ENCODE data around the gene ALOX12B.
A peak's percentile ranks its signal among the peaks of the same experiment; 100 is the strongest.

The ALOX12B gene

GRCh38 chr17:8126491-8127066 is 39.1 kb upstream of the ALOX12B start:
- H3K27me3 ChIP-seq (ENCODE audit: insufficient read depth, low read length, poor library complexity), result peaks cover 20% of the 10 kb centered on the region
- H3K23ac ChIP-seq (ENCODE audit: low read length), result no peak overlapping the region
- no peak overlapping the region for H4K5ac ChIP-seq (ENCODE audit: low read length)
- H2BK5ac ChIP-seq (ENCODE audit: low read length), result no peak overlapping the region
- no peak overlapping the region for H2BK120ac ChIP-seq (ENCODE audit: low read depth, low read length)
- H3K9ac ChIP-seq (ENCODE audit: low read length), result peak overlapping the region; percentile 24
- H4K8ac ChIP-seq (ENCODE audit: low read depth, low read length), result no peak overlapping the region
- H3K4ac ChIP-seq (ENCODE audit: low read depth, low read length), result no peak overlapping the region
- H3K4me3 ChIP-seq (ENCODE audit: low read length), result peak overlapping the region; percentile 71
- H3K4me2 ChIP-seq (ENCODE audit: low read length), result peak overlapping the region; percentile 92
- DNase-seq, result peak; percentile 45
- H2BK15ac ChIP-seq (replicated peaks; ENCODE audit: low read depth), result no peak overlapping the region
- no peak overlapping the region for H2AK5ac ChIP-seq (ENCODE audit: low read length)
- H3K79me2 ChIP-seq (ENCODE audit: control insufficient read depth, insufficient read depth, low read length), result no peaks in the 10 kb centered on the region
- H3K36me3 ChIP-seq (ENCODE audit: control insufficient read depth, insufficient read depth, low read length), result no peaks in the 10 kb centered on the region
- no CpG with 5 or more reads among the region's 45 CpGs for WGBS (ENCODE audit: extremely low coverage, insufficient coverage, low lambda C conversion rate)
- H3K18ac ChIP-seq (ENCODE audit: low read length), result no peak overlapping the region
- peak overlapping the region; percentile 62 for H3K56ac ChIP-seq (ENCODE audit: low read length)
- no peaks in the 10 kb centered on the region for H3K79me1 ChIP-seq (ENCODE audit: low read length)
- H3K4me1 ChIP-seq (ENCODE audit: control insufficient read depth, low read depth, low read length), result peaks cover 4% of the 10 kb centered on the region
- no peak overlapping the region for H3K27ac ChIP-seq (ENCODE audit: low read depth, low read length)

GRCh38 chr17:8125947-8126490 is 38.5 kb upstream of the ALOX12B start:
- peak overlapping the region; percentile 92 for H3K4me2 ChIP-seq (ENCODE audit: low read length)
- H2AK5ac ChIP-seq (ENCODE audit: low read length), result no peak overlapping the region
- no peak overlapping the region for H4K5ac ChIP-seq (ENCODE audit: low read length)
- no peak overlapping the region for H3K23ac ChIP-seq (ENCODE audit: low read length)
- H3K79me2 ChIP-seq (ENCODE audit: control insufficient read depth, insufficient read depth, low read length), result no peaks in the 10 kb centered on the region
- H3K36me3 ChIP-seq (ENCODE audit: control insufficient read depth, insufficient read depth, low read length), result no peaks in the 10 kb centered on the region
- H3K4me3 ChIP-seq (ENCODE audit: low read length), result peak overlapping the region; percentile 71
- peak; percentile 74 for DNase-seq
- no CpG with 5 or more reads among the region's 35 CpGs for WGBS (ENCODE audit: extremely low coverage, insufficient coverage, low lambda C conversion rate)
- H4K8ac ChIP-seq (ENCODE audit: low read depth, low read length), result no peak overlapping the region
- no peak overlapping the region for H3K18ac ChIP-seq (ENCODE audit: low read length)
- peak overlapping the region; percentile 38 for H3K9ac ChIP-seq (ENCODE audit: low read length)
- no peak overlapping the region for H2BK15ac ChIP-seq (replicated peaks; ENCODE audit: low read depth)
- H2BK5ac ChIP-seq (ENCODE audit: low read length), result no peak overlapping the region
- no peak overlapping the region for H3K4ac ChIP-seq (ENCODE audit: low read depth, low read length)
- peak overlapping the region; percentile 62 for H3K56ac ChIP-seq (ENCODE audit: low read length)
- peaks cover 4% of the 10 kb centered on the region for H3K4me1 ChIP-seq (ENCODE audit: control insufficient read depth, low read depth, low read length)
- H3K79me1 ChIP-seq (ENCODE audit: low read length), result no peaks in the 10 kb centered on the region
- H3K27ac ChIP-seq (ENCODE audit: low read depth, low read length), result no peak overlapping the region
- H2BK120ac ChIP-seq (ENCODE audit: low read depth, low read length), result no peak overlapping the region
- peaks cover 20% of the 10 kb centered on the region for H3K27me3 ChIP-seq (ENCODE audit: insufficient read depth, low read length, poor library complexity)

DNA sequence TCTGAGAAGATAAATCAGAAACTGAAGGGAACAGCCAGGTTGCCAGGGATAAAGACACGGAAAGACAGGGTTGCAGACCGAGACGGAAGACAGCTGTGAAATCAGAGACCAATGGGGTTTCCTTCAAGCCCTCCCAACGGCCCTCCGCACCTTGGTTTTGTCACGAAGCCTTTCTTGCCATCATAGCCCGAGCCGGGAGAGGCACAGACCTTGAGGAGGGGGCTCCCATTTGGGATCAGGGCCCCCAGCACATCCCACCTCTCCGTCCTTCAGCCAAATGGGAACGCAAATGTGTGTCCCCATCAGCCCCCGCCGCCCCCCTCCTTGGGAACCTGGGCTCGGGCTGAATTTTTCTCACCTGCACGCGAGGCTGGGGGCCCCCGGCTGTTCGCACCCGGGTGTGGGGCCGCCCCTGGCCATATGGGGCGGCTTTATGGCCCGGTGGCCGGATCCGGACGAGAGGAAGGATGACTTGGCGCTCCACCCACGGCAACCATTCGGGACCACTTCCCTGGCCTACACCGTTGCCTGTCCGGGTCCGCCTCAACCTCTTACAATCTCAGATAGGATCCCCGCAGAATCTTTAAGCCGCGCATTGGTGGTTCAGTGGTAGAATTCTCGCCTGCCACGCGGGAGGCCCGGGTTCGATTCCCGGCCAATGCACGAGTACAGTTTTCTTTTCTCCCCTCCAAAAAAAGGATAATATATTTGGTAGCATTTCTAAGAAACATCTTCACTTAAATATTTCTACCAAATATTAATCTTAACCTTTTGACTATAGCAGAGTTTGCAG is 37.8 kb upstream of the ALOX12B start:
- Histone ChIP-seq H4K5ac (ENCODE audit: low read length) (no peak overlapping the region), H3K56ac (ENCODE audit: low read length) (peak overlapping the region; percentile 62), H2BK5ac (ENCODE audit: low read length) (no peak overlapping the region), H3K27ac (ENCODE audit: low read depth, low read length) (no peak overlapping the region), H3K4me3 (ENCODE audit: low read length) (peak overlapping the region; percentile 71), H3K18ac (ENCODE audit: low read length) (no peak overlapping the region), H2AK5ac (ENCODE audit: low read length) (no peak overlapping the region), H3K4me2 (ENCODE audit: low read length) (peak overlapping the region; percentile 92), H3K36me3 (ENCODE audit: control insufficient read depth, insufficient read depth, low read length) (no peaks in the 10 kb centered on the region), H3K79me2 (ENCODE audit: control insufficient read depth, insufficient read depth, low read length) (no peaks in the 10 kb centered on the region), H4K8ac (ENCODE audit: low read depth, low read length) (no peak overlapping the region), H2BK120ac (ENCODE audit: low read depth, low read length) (no peak overlapping the region), H3K23ac (ENCODE audit: low read length) (no peak overlapping the region), H3K79me1 (ENCODE audit: low read length) (no peaks in the 10 kb centered on the region), H2BK15ac (replicated peaks; ENCODE audit: low read depth) (no peak overlapping the region), H3K4ac (ENCODE audit: low read depth, low read length) (no peak overlapping the region), H3K4me1 (ENCODE audit: control insufficient read depth, low read depth, low read length) (peaks cover 4% of the 10 kb centered on the region), H3K9ac (ENCODE audit: low read length) (peak overlapping the region; percentile 39), H3K27me3 (ENCODE audit: insufficient read depth, low read length, poor library complexity) (peaks cover 20% of the 10 kb centered on the region)
- DNase-seq, result peak; percentile 86
- no CpG with 5 or more reads among the region's 40 CpGs for WGBS (ENCODE audit: extremely low coverage, insufficient coverage, low lambda C conversion rate)

- Histone ChIP-seq H3K9ac (ENCODE audit: low read length) (peak overlapping the region; percentile 62), H3K4ac (ENCODE audit: low read depth, low read length) (no peak overlapping the region), H3K23ac (ENCODE audit: low read length) (no peak overlapping the region), H3K18ac (ENCODE audit: low read length) (no peak overlapping the region), H3K4me1 (ENCODE audit: control insufficient read depth, low read depth, low read length) (peaks cover 4% of the 10 kb centered on the region), H3K4me3 (ENCODE audit: low read length) (peak overlapping the region; percentile 48), H3K79me2 (ENCODE audit: control insufficient read depth, insufficient read depth, low read length) (no peaks in the 10 kb centered on the region), H4K5ac (ENCODE audit: low read length) (no peak overlapping the region), H3K4me2 (ENCODE audit: low read length) (peak overlapping the region; percentile 22), H4K8ac (ENCODE audit: low read depth, low read length) (no peak overlapping the region), H3K36me3 (ENCODE audit: control insufficient read depth, insufficient read depth, low read length) (no peaks in the 10 kb centered on the region), H2BK120ac (ENCODE audit: low read depth, low read length) (no peak overlapping the region), H3K27ac (ENCODE audit: low read depth, low read length) (no peak overlapping the region), H3K79me1 (ENCODE audit: low read length) (no peaks in the 10 kb centered on the region), H3K27me3 (ENCODE audit: insufficient read depth, low read length, poor library complexity) (peaks cover 20% of the 10 kb centered on the region), H2AK5ac (ENCODE audit: low read length) (no peak overlapping the region), H2BK5ac (ENCODE audit: low read length) (no peak overlapping the region), H2BK15ac (replicated peaks; ENCODE audit: low read depth) (no peak overlapping the region), H3K56ac (ENCODE audit: low read length) (peak overlapping the region; percentile 53)
- DNase-seq, result peak; percentile 45
- no CpG with 5 or more reads among the region's 24 CpGs for WGBS (ENCODE audit: extremely low coverage, insufficient coverage, low lambda C conversion rate)
Measured at GRCh38 chr17:8124350-8125153, 37.0 kb upstream of the ALOX12B start.

GRCh38 chr17:8123695-8124349 is 36.3 kb upstream of the ALOX12B start, which contains the start of gene HES7:
Gene HES7 (minus strand): TSS chr17:8124106. CDS start chr17:8124084, 22 bp downstream.
- Histone ChIP-seq H2BK5ac (ENCODE audit: low read length) (no peak within 1 kb of the TSS), H2BK15ac (replicated peaks; ENCODE audit: low read depth) (no peak within 1 kb of the TSS), H3K9ac (ENCODE audit: low read length) (peak within 1 kb of the TSS; percentile 62), H3K56ac (ENCODE audit: low read length) (peak within 1 kb of the TSS; percentile 53), H4K8ac (ENCODE audit: low read depth, low read length) (no peak within 1 kb of the TSS), H2BK120ac (ENCODE audit: low read depth, low read length) (no peak within 1 kb of the TSS), H3K79me1 (ENCODE audit: low read length) (no peaks in the 10 kb centered on the region), H4K5ac (ENCODE audit: low read length) (no peak within 1 kb of the TSS), H3K4me2 (ENCODE audit: low read length) (peak within 1 kb of the TSS; percentile 22), H3K27ac (ENCODE audit: low read depth, low read length) (no peak within 1 kb of the TSS), H3K4me3 (ENCODE audit: low read length) (peak within 1 kb of the TSS; percentile 48), H3K27me3 (ENCODE audit: insufficient read depth, low read length, poor library complexity) (peaks cover 20% of the 10 kb centered on the region), H3K23ac (ENCODE audit: low read length) (no peak within 1 kb of the TSS), H3K36me3 (ENCODE audit: control insufficient read depth, insufficient read depth, low read length) (no peaks in the 10 kb centered on the region), H3K18ac (ENCODE audit: low read length) (no peak within 1 kb of the TSS), H2AK5ac (ENCODE audit: low read length) (no peak within 1 kb of the TSS), H3K4ac (ENCODE audit: low read depth, low read length) (no peak within 1 kb of the TSS), H3K4me1 (ENCODE audit: control insufficient read depth, low read depth, low read length) (peaks cover 4% of the 10 kb centered on the region), H3K79me2 (ENCODE audit: control insufficient read depth, insufficient read depth, low read length) (no peaks in the 10 kb centered on the region)
- DNase-seq, result peak; percentile 86
- no CpG with 5 or more reads among the region's 29 CpGs for WGBS (ENCODE audit: extremely low coverage, insufficient coverage, low lambda C conversion rate)

Data from mesendoderm (in vitro differentiated cells).